RCC 7860 (cell line): ENCODE results near the gene TLCD2.
"Not testable (repeated sequence)": the region's sequence is repeated elsewhere in the genome, so short reads cannot be mapped to it uniquely, and the experiment has no call there.

Experiments
- DNase-seq: peaks from one replicate; pipeline ENCODE4 v3.0.0-alpha.2; 2015; ENCODE audit warnings: low spot score
- FAIRE-seq: peaks from 2 replicates; lab custom pipeline; 2012; peaks lifted over from hg19 to GRCh38; lab: Jason Lieb, UNC

The TLCD2 gene

DNA sequence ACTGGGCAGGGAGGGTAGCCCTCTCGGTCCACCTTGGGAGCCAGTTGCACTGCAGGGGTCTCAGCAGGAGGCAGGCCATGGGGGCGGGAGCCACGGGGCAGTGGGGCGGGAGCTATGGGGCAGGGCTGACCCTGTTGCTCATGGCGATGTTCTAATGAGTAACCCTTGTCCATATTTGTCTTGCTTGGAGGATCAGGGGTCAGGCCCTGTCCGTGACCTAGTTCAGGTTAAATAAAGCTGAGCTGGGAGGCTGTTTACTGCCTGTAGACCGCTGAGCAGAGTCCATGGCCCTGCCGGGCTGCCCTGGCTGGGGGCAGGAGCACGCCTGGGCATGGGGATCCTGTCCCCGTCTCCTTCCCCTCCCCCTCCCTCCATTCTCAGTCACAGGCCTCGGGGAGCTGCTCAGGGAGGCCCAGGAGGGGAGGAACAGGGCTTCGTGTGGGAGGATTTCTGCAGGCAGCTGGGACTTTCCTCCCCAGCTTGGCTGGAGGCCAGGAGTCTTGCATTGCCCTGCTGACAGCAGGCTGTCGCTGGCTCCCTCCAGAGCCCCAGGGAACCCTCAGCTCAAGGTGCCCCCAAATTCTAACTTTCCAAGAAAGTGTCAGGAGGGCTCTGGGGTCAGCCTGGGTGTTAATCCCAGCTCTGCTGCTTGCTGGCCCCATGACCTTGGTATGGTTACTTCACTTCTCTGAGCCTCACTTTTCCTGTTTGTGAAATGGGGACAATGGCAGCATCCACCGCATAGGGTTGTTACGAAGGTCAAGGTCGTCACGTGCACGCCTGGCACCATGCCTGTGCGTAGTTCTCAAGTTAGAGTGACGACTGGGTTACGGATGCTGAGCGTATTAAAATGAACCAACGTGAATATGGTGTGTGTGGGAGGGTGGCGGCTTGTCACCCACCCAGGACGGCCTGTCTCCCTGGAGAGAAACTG is 26.4 kb upstream of the TLCD2 start:
- DNase-seq, result peak; percentile 77
- FAIRE-seq, result peak; percentile 17

DNA sequence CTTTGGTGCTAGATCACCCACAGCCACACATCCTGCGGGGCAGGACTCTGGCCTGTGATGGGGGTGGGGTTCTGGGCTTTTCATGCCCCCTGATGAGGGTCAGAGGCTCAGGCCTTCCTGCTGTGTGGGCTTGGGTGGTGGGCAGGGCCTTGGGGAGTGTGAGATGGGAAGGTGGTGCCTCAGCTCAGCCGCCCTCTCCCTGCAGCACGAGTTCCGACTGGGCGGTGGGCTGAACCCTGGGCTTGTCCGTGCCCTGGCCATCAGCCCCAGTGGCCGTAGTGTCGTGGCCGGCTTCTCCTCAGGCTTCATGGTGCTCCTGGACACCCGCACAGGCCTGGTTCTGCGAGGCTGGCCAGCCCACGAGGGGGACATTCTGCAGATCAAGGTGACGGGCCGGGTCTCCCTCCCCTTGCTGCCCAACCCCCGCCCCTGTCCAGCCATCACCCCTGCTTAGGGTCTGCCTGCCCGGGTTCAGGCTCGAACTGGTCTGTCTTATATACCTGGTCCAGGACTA is 25.7 kb upstream of the TLCD2 start:
- no peak for DNase-seq
- FAIRE-seq, result no peak

DNA sequence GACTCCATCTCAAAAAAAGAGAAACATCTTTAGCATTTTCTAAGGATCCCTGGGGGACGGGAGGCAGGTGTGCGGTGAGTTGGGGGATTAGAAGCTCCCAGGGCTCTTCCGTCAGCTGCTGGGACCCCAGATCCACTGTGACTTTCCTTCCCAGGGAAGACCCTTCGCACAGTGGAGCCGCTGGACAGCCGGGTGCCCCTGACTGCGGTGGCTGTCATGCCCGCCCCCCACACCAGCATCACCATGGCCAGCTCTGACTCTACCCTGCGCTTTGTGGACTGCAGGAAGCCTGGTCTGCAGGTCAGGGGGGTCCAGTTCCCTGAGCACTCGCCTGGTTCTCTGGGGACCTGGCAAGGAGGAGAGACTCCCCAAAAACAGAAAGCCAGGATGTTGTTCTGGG is 25.2 kb upstream of the TLCD2 start:
- FAIRE-seq (no peak), DNase-seq (no peak)

GRCh38 chr17:1733759-1734158 is 23.6 kb upstream of the TLCD2 start:
- DNase-seq, result no peak
- no peak for FAIRE-seq

- no peak for DNase-seq
- no peak for FAIRE-seq
Measured at GRCh38 chr17:1732833-1733321, 22.7 kb upstream of the TLCD2 start.

- DNase-seq (no peak), FAIRE-seq (no peak)
Measured at GRCh38 chr17:1732241-1732832, 22.2 kb upstream of the TLCD2 start.

GRCh38 chr17:1731194-1731506 is 21.0 kb upstream of the TLCD2 start:
- FAIRE-seq, result no peak

GRCh38 chr17:1730326-1731193 is 20.4 kb upstream of the TLCD2 start:
- peak; percentile 15 for FAIRE-seq

More at GRCh38 chr17:1731194-1731506, 21.0 kb upstream of the TLCD2 start:
- no peak for DNase-seq

DNA sequence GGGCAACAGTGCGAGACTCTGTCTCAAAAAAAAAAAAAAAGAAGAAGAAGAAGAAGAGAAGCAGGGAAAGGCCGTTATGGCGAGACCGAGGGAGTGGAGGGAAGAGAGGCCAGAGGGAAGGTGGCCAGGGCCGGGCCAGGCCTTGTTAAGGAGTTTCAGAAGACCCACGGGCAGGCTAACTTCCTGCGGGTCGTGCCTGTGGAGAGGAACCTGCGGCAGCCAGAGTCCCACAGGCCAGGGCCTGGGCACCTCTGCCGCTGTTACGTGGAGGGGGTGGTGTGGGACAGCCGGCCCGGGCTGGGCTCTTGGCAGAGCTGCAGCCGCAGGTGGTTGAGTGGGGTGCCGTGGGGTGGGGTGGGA is 19.8 kb upstream of the TLCD2 start:
- no peak for FAIRE-seq
- DNase-seq, result no peak

More at GRCh38 chr17:1730326-1731193, 20.4 kb upstream of the TLCD2 start:
- DNase-seq, result peak; percentile 70

DNA sequence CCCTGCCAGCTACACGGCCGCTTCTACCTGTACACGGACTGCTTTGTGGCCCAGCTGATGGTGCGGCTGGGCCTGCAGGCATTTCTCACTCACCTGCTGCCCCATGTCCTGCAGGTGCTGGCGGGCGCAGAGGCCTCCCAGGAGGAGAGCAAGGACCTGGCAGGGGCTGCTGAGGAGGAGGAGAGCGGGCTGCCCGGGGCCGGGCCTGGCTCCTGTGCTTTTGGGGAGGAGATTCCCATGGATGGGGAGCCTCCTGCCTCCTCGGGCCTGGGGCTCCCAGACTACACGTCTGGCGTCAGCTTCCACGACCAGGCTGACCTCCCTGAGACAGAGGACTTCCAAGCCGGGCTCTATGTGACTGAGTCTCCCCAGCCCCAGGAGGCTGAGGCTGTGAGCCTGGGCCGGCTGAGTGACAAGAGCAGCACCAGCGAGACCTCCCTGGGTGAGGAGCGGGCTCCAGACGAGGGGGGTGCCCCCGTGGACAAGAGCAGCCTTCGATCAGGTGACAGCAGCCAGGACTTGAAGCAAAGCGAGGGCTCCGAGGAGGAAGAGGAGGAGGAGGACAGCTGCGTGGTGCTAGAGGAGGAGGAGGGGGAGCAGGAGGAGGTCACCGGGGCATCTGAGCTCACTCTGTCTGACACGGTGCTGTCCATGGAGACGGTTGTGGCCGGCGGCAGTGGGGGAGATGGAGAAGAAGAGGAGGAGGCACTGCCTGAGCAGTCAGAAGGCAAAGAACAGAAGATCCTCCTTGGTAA is 17.9 kb upstream of the TLCD2 start:
- DNase-seq (no peak), FAIRE-seq (no peak)

GRCh38 chr17:1727258-1727789 is 17.1 kb upstream of the TLCD2 start:
- FAIRE-seq (no peak), DNase-seq (no peak)

DNA sequence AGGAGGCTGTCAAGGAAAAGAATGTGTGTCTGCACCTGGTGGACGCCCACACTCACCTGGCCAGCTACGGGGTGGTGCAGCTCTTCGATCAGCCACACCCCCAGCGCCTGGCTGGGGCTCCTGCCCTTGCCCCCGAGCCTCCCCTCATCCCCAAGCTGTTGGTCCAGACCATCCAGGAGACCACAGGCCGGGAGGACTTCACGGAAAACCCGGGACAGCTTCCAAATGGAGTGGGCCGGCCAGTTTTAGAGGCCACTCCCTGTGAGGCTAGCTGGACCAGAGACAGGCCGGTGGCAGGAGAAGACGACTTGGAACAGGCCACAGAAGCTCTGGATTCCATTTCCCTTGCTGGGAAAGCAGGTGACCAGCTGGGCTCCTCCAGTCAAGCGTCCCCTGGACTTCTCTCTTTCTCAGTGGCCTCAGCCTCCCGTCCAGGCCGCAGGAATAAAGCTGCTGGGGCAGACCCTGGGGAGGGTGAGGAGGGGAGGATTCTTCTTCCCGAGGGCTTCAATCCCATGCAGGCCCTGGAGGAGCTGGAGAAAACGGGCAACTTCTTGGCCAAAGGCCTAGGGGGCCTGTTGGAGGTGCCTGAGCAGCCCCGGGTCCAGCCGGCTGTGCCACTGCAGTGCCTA is 16.6 kb upstream of the TLCD2 start:
- no peak for FAIRE-seq
- no peak for DNase-seq

DNA sequence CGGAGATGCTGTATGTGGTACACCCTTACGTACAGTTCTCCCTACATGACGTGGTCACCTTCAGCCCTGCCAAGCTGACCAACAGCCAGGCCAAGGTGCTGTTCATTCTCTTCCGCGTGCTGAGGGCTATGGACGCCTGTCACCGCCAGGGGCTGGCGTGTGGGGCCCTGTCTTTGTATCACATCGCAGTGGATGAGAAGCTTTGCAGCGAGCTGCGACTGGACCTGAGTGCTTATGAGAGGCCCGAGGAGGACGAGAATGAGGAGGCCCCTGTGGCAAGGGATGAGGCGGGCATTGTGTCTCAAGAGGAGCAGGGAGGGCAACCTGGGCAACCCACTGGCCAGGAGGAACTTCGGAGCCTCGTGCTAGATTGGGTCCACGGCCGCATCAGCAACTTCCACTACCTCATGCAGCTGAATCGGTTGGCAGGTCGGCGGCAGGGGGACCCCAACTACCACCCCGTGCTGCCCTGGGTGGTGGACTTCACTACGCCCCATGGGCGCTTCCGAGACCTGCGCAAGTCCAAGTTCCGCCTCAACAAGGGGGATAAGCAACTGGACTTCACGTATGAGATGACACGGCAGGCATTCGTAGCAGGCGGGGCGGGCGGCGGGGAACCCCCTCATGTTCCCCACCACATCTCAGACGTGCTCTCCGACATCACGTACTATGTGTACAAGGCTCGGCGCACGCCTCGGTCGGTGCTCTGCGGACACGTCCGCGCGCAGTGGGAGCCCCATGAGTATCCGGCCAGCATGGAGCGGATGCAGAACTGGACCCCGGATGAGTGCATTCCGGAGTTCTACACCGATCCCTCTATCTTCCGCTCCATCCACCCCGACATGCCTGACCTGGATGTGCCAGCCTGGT is 15.7 kb upstream of the TLCD2 start:
- FAIRE-seq (no peak), DNase-seq (no peak)

DNA sequence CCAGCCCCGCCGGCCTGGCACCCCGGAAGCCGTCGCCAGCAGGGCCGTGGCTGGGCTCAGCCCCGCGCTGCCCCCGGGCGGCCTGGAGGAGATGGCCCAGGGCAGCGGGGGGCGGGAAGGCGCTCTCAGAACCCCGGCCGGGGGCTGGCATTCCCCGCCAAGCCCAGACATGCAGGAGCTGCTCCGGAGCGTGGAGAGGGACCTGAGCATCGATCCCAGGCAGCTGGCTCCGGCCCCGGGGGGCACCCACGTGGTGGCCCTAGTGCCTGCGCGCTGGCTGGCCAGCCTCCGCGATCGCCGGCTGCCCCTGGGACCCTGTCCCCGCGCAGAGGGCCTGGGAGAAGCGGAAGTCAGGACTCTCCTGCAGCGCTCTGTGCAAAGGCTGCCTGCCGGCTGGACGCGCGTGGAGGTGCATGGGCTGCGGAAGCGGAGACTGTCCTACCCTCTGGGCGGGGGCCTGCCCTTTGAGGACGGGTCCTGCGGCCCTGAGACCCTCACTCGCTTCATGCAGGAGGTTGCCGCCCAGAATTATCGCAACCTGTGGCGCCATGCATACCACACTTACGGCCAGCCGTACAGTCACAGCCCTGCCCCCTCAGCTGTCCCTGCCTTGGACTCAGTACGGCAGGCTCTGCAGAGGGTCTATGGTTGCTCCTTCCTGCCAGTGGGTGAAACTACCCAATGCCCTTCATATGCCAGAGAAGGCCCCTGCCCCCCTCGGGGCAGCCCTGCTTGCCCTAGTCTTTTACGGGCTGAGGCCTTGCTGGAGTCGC is 14.9 kb upstream of the TLCD2 start:
- DNase-seq (no peak), FAIRE-seq (no peak)

DNA sequence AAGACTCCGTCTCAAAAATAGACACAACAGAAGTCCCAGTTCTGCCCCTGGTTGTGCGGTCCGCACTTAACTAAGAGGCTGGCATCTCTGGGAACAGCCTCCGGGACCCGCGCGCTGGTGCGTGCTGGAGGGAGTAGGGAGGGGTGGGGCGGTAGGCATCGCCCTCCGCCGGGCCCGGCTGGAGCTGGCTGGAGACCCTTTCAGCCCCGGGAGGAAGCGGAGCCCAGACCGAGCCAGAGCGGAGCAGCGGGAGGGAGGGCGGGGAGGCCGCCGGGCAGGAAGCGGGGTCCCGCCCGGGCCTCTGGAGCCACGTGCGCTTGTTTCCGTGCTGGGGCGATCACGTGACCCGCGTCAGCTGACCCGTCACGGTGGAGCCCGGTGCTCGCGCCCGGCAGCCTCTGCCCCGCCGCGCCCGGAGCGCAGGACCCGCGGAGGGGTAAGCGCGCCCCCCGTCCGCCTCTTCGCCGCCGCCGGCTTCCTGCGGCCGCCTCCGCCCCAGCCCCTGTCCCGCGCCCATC is 14.2 kb upstream of the TLCD2 start, which contains the start of gene WDR81:
Gene WDR81, plus strand, starts transcription at position 354 of the 518 bp plus-strand sequence. CDS start 256 bp downstream, outside the sequence.
- FAIRE-seq (no peak), DNase-seq (peak; percentile 48)

DNA sequence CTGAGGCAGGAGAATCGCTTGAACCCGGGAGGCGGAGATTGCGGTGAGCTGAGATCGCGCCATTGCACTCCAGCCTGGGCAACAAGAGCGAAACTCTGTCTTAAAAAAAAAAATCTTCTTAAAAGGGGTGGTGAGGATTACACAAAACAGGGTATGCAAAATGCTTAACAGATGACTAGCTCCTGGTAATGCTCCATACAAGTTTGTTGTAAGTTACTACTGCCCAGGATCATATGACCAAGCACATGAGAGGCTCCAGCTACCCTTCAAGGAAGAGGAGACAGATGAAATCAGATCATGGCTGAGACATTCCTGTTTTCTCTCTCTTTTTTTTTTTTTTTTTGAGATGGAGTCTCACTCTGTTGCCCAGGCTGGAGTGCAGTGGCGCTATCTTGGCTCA is 11.8 kb upstream of the TLCD2 start:
- DNase-seq, FAIRE-seq: not testable (repeated sequence)

- peak; percentile 19 for DNase-seq
Measured at GRCh38 chr17:1720856-1721386, 10.7 kb upstream of the TLCD2 start.

More at GRCh38 chr17:1720856-1721386, 10.7 kb upstream of the TLCD2 start:
- no peak for FAIRE-seq
